CD4-positive, alpha-beta T cell treated with Interleukin-15 for 1 hour (primary cell): ENCODE results near the gene PACSIN3.

Source experiments
- DNase-seq: peaks from one replicate; pipeline ENCODE4 v3.0.0-alpha.2; 2020

PACSIN3 gene

GRCh38 chr11:47175746-47176327 lies 10.4 kb downstream of the PACSIN3 start:
- no peak for DNase-seq

GRCh38 chr11:47172740-47173336 lies 13.4 kb downstream of the PACSIN3 start:
- DNase-seq: no peak

GRCh38 chr11:47171856-47172255 lies 14.4 kb downstream of the PACSIN3 start:
- no peak for DNase-seq

- no peak for DNase-seq
These were observed 15.0 kb downstream of the PACSIN3 start for GRCh38 chr11:47171061-47171838.

- no peak for DNase-seq
These were observed 19.9 kb downstream of the PACSIN3 start for GRCh38 chr11:47166368-47166767.

GRCh38 chr11:47165253-47165840 lies 20.9 kb downstream of the PACSIN3 start:
- no peak for DNase-seq

GRCh38 chr11:47164321-47164720 lies 21.9 kb downstream of the PACSIN3 start:
- DNase-seq: no peak

- no peak for DNase-seq
These were observed 22.3 kb downstream of the PACSIN3 start for GRCh38 chr11:47163898-47164297.

GRCh38 chr11:47163193-47163592 lies 23.0 kb downstream of the PACSIN3 start:
- no peak for DNase-seq

GRCh38 chr11:47162426-47162825 lies 23.8 kb downstream of the PACSIN3 start:
- DNase-seq: no peak

- DNase-seq: no peak
These were observed 24.3 kb downstream of the PACSIN3 start for GRCh38 chr11:47161890-47162289.

GRCh38 chr11:47161134-47161854 lies 24.9 kb downstream of the PACSIN3 start:
- DNase-seq: peak; percentile 54

GRCh38 chr11:47160753-47161133 lies 25.5 kb downstream of the PACSIN3 start:
- DNase-seq: no peak

- DNase-seq: no peak
These were observed 28.0 kb downstream of the PACSIN3 start for GRCh38 chr11:47158242-47158641.

- no peak for DNase-seq
These were observed 28.4 kb downstream of the PACSIN3 start for GRCh38 chr11:47157805-47158204.

GRCh38 chr11:47156951-47157350 lies 29.3 kb downstream of the PACSIN3 start:
- DNase-seq: no peak

- no peak for DNase-seq
These were observed 29.9 kb downstream of the PACSIN3 start for GRCh38 chr11:47156333-47156732.

GRCh38 chr11:47155879-47156278 lies 30.4 kb downstream of the PACSIN3 start:
- no peak for DNase-seq

GRCh38 chr11:47154616-47155570 lies 31.3 kb downstream of the PACSIN3 start:
- DNase-seq: peak; percentile 29

- peak; percentile 43 for DNase-seq
These were observed 33.0 kb downstream of the PACSIN3 start for GRCh38 chr11:47152953-47153950.
